Spleen (tissue), 7 donors: ENCODE results near the gene PSAT1.

Experiments
- CTCF ChIP-seq, 11 experiments: fragments of 200-600 bp in 7 of 11; fragments of 450-650 bp in 4 of 11; sonication (generic) in 4 of 11; IDR thresholded peaks in 8 of 11; conservative IDR thresholded peaks in 3 of 11; 1 replicate in 7 of 11; 2 replicates in 4 of 11; pipeline versions ENCODE4 v1.4.0 to v1.8.0; 2016 to 2021; ENCODE audit warnings: antibody characterized with exemption in 11 of 11, inconsistent platforms in 4 of 11, mild to moderate bottlenecking in 1 of 11
- POLR2AphosphoS5 ChIP-seq, 3 donors: sonication (generic); formaldehyde crosslinking; IDR thresholded peaks; one replicate each; pipeline ENCODE4 v1.5.1; 2017; ENCODE audit warnings: antibody characterized with exemption in 3 of 3
- donor health status: DM: no; HTN: no; CAD: no; lungs with moderate emphysema.
- donor health status: DM: no; HTN: no; CAD: no.
- donor health status: DM: no; HTN: no; CAD: no.

- TF ChIP-seq CTCF (IDR thresholded peaks at IDR 0.05 in 8 of 11, conservative IDR thresholded peaks at IDR 0.05 in 3 of 11) (no peak), POLR2AphosphoS5 (IDR thresholded peaks at IDR 0.05) (no peak)
These were observed 4.5 kb downstream of the PSAT1 start for GRCh38 chr9:78301466-78301865.
